Stimulated activated CD8-positive, alpha-beta memory T cell treated with anti-CD3 and anti-CD28 coated beads, Interleukin-4, amount 100 ng/mL, for 1 hour (primary cell): ENCODE results near the gene PET100.

Experiments
- DNase-seq, 2 donors: peaks; one replicate each; pipeline ENCODE4 v3.0.0-alpha.2; 2020; ENCODE audit warnings: low read depth in 2 of 2, low spot score in 1 of 2

PET100 gene

GRCh38 chr19:7677669-7678311 is 48.2 kb downstream of the PET100 start:
- DNase-seq, result no peak

GRCh38 chr19:7678971-7679751 is 49.6 kb downstream of the PET100 start:
- peak in 1 of 2 donors; percentile 40 for DNase-seq

GRCh38 chr19:7679771-7680605 is 50.4 kb downstream of the PET100 start:
- DNase-seq, result no peak

- DNase-seq, result peak; percentile 56 to 71
Measured at GRCh38 chr19:7680606-7681339, 51.2 kb downstream of the PET100 start, which contains the start of gene TRAPPC5. TSS of gene TRAPPC5 (plus strand) at chr19:7680833. CDS start at chr19:7682254, 1,421 bp downstream.
